CD4-positive, alpha-beta T cell treated with Interleukin-21 for 1 hour (primary cell): ENCODE data around the gene BFAR.
"Not testable (repeated sequence)": the region's sequence is repeated elsewhere in the genome, so short reads cannot be mapped to it uniquely, and the experiment has no call there.

Experiments used
- DNase-seq: peaks from one replicate; pipeline ENCODE4 v3.0.0-alpha.2; 2020

The BFAR gene

GRCh38 chr16:14632693-14633569 lies at the start of gene BFAR:
BFAR (plus strand) TSS chr16:14632951; CDS start chr16:14644347, 11,396 bp downstream.
- peak; percentile 99 for DNase-seq

GRCh38 chr16:14585287-14585686 lies 47.5 kb upstream of the BFAR start:
- no peak for DNase-seq

GRCh38 chr16:14586637-14587305 lies 46.0 kb upstream of the BFAR start:
- DNase-seq: no peak

- DNase-seq: peak; percentile 18
These were observed 32.6 kb upstream of the BFAR start for GRCh38 chr16:14600164-14600563.

GRCh38 chr16:14602443-14602963 lies 30.2 kb upstream of the BFAR start:
- DNase-seq: no peak

GRCh38 chr16:14606102-14606501 lies 26.6 kb upstream of the BFAR start:
- DNase-seq: no peak

- no peak for DNase-seq
These were observed 24.6 kb upstream of the BFAR start for GRCh38 chr16:14608111-14608566.

- DNase-seq: no peak
These were observed 24.1 kb upstream of the BFAR start for GRCh38 chr16:14608604-14609003.

- DNase-seq: no peak
These were observed 23.0 kb upstream of the BFAR start for GRCh38 chr16:14609716-14610115.

GRCh38 chr16:14611660-14612059 lies 21.1 kb upstream of the BFAR start:
- DNase-seq: no peak

- no peak for DNase-seq
These were observed 18.8 kb upstream of the BFAR start for GRCh38 chr16:14613991-14614390.

- no peak for DNase-seq
These were observed 16.5 kb upstream of the BFAR start for GRCh38 chr16:14616280-14616679.

- DNase-seq: no peak
These were observed 14.2 kb upstream of the BFAR start for GRCh38 chr16:14618566-14618965.

- DNase-seq: no peak
These were observed 5.7 kb upstream of the BFAR start for GRCh38 chr16:14627078-14627477.

- peak; percentile 11 for DNase-seq
These were observed 3.7 kb upstream of the BFAR start for GRCh38 chr16:14628806-14629611.

- no peak for DNase-seq
These were observed 3.2 kb upstream of the BFAR start for GRCh38 chr16:14629612-14629918.

- DNase-seq: peak; percentile 98
These were observed 2.7 kb upstream of the BFAR start, which contains the start of gene PARN for GRCh38 chr16:14629919-14630619. PARN (minus strand) TSS chr16:14630260; CDS start chr16:14630125, 135 bp downstream.

GRCh38 chr16:14630620-14631330 lies 2.0 kb upstream of the BFAR start:
- DNase-seq: not testable (repeated sequence)

GRCh38 chr16:14634389-14634725 lies 1.6 kb downstream of the BFAR start:
- DNase-seq: no peak

- no peak for DNase-seq
These were observed 2.8 kb downstream of the BFAR start for GRCh38 chr16:14635395-14636165.
